Keratinocyte (primary cell): ENCODE data around the gene SULT1B1. TPM values are rescaled to one million over a fixed set of nuclear protein-coding genes. Genes with fewer than 3 reads are reported as not detected.
A peak's percentile ranks its signal among the peaks of the same experiment; 100 is the strongest.

Experiments used
- DNase-seq: peaks from one replicate; pipeline ENCODE4 v3.0.0-alpha.2; 2011; ENCODE audit warnings: low read depth, missing footprints, low spot score
- FAIRE-seq: peaks from 2 replicates; lab custom pipeline; 2011; peaks lifted over from hg19 to GRCh38; lab: Jason Lieb, UNC
- H2AFZ ChIP-seq: 2 replicates; pipeline ENCODE4 v1.6.0; 2012; ENCODE audit warnings: low read length, control low read depth, inconsistent platforms; ENCODE audit not compliant: control insufficient read depth
- H3K27ac ChIP-seq: 2 replicates; pipeline ENCODE4 v1.5.1; 2011; ENCODE audit warnings: low read length; ENCODE audit not compliant: control insufficient read depth, insufficient read depth
- H3K27me3 ChIP-seq: 3 replicates; pipeline ENCODE4 v1.6.0; 2011; ENCODE audit warnings: low read length; ENCODE audit not compliant: control insufficient read depth, insufficient read depth; ENCODE audit errors: extremely low read depth
- H3K36me3 ChIP-seq, 2 experiments: 2 replicates in 1 of 2; 3 replicates in 1 of 2; pipeline ENCODE4 v1.5.1; 2011; ENCODE audit warnings: low read length in 2 of 2, mild to moderate bottlenecking in 1 of 2; ENCODE audit not compliant: control insufficient read depth in 2 of 2, insufficient read depth in 2 of 2; ENCODE audit errors: extremely low read depth in 1 of 2
- H3K4me1 ChIP-seq: 3 replicates; pipeline ENCODE4 v1.5.1; 2011; ENCODE audit warnings: low read length; ENCODE audit not compliant: control insufficient read depth, insufficient read depth; ENCODE audit errors: extremely low read depth
- H3K4me2 ChIP-seq: 3 replicates; pipeline ENCODE4 v1.6.0; 2011; ENCODE audit warnings: low read depth, low read length; ENCODE audit not compliant: control insufficient read depth, insufficient read depth; ENCODE audit errors: extremely low read depth
- H3K4me3 ChIP-seq, 3 experiments: fragments of 200-600 bp in 1 of 3; sonication (generic) in 1 of 3; 2 replicates in 2 of 3; 3 replicates in 1 of 3; pipeline ENCODE4 v1.5.1; 2011 to 2016; ENCODE audit warnings: low read length in 3 of 3, mild to moderate bottlenecking in 3 of 3, control low read depth in 2 of 3, inconsistent platforms in 1 of 3, low read depth in 1 of 3, mixed read lengths in 1 of 3, mixed run types in 1 of 3, moderate library complexity in 1 of 3; ENCODE audit not compliant: control insufficient read depth in 2 of 3, insufficient read depth in 2 of 3; ENCODE audit errors: extremely low read depth in 1 of 3
- H3K79me2 ChIP-seq: 2 replicates; pipeline ENCODE4 v1.6.0; 2012; ENCODE audit warnings: low read length; ENCODE audit not compliant: control insufficient read depth, insufficient read depth
- H3K9ac ChIP-seq: 3 replicates; pipeline ENCODE4 v1.6.0; 2011; ENCODE audit warnings: low read length; ENCODE audit not compliant: control insufficient read depth, insufficient read depth; ENCODE audit errors: extremely low read depth
- H3K9me1 ChIP-seq: 3 replicates; pipeline ENCODE4 v1.6.0; 2011; ENCODE audit warnings: low read length; ENCODE audit not compliant: control insufficient read depth, insufficient read depth; ENCODE audit errors: extremely low read depth
- H3K9me3 ChIP-seq: 2 replicates; pipeline ENCODE4 v1.5.1; 2012; ENCODE audit warnings: low read depth, low read length; ENCODE audit not compliant: control insufficient read depth
- H4K20me1 ChIP-seq: 3 replicates; pipeline ENCODE4 v1.6.0; 2011; ENCODE audit warnings: low read length; ENCODE audit not compliant: control insufficient read depth, insufficient read depth; ENCODE audit errors: extremely low read depth
- CTCF ChIP-seq, 3 experiments: IDR thresholded peaks in 1 of 3; conservative IDR thresholded peaks in 1 of 3; optimal IDR thresholded peaks in 1 of 3; 2 replicates in 2 of 3; 3 replicates in 1 of 3; pipeline versions ENCODE3 to v1.5.1; 2011; ENCODE audit warnings: low read length in 3 of 3, mild to moderate bottlenecking in 3 of 3, moderate library complexity in 2 of 3, control low read depth in 1 of 3, inconsistent platforms in 1 of 3; ENCODE audit not compliant: insufficient read depth in 2 of 3; ENCODE audit errors: extremely low read depth in 1 of 3
- EZH2 ChIP-seq: IDR thresholded peaks from one replicate; pipeline ENCODE4 v1.6.1; 2012; ENCODE audit warnings: inconsistent platforms, mild to moderate bottlenecking, low read length, moderate library complexity
- dilution Hi-C: fragments of 300-500 bp; cut with MboI; formaldehyde crosslinking; loops from one replicate; pipeline ENCODE4 v1.7.0; 2020; ENCODE audit warnings: low sequenced_read_pairs; ENCODE audit not compliant: extremely low pct_ligation_motif_present
- polyA plus RNA-seq, 5 experiments: library from polyadenylated mRNA; depleted of rRNA in 3 of 5; stranded (reverse) in 3 of 5; stranded (forward) in 1 of 5; unstranded in 1 of 5; fragments of >200 nt; gene quantifications; 1 replicate in 1 of 5; 2 replicates in 3 of 5; 3 replicates in 1 of 5; pipeline versions ENCODE4 v1.2.1 to v1.2.3, GENCODE V29; 2011 to 2012; ENCODE audit warnings: missing spikeins in 2 of 5, low read depth in 1 of 5, low replicate concordance in 1 of 5

The SULT1B1 gene
- polyA plus RNA-seq, 1 donor (not counting 4 experiments of a cell fraction or from before 2014, with no cell fraction given), result 0.39 TPM

GRCh38 chr4:69727426-69727825 lies 33.0 kb downstream of the SULT1B1 start:
- Histone ChIP-seq H3K9ac (no peak overlapping the region), H4K20me1 (no peaks in the 10 kb centered on the region), H3K4me2 (no peak overlapping the region), H3K9me1 (no peaks in the 10 kb centered on the region), H3K79me2 (no peaks in the 10 kb centered on the region), H3K4me1 (peaks cover 14% of the 10 kb centered on the region), H3K27ac (no peak overlapping the region), H3K27me3 (no peaks in the 10 kb centered on the region), H3K4me3 (no peak overlapping the region), H3K9me3 (no peaks in the 10 kb centered on the region), H2AFZ (no peak overlapping the region), H3K36me3 (no peaks in the 10 kb centered on the region)
- TF ChIP-seq CTCF (optimal IDR thresholded peaks at IDR 0.05 in 1 of 3, IDR thresholded peaks at IDR 0.05 in 1 of 3, conservative IDR thresholded peaks at IDR 0.05 in 1 of 3; ENCODE audit: extremely low read depth in 1 of 3, insufficient read depth in 2 of 3, low read length in 3 of 3), result no peak
- TF ChIP-seq EZH2, result no peak
- dilution Hi-C loops, result no loop called here
- FAIRE-seq (no peak), DNase-seq (no peak)

- TF ChIP-seq EZH2 (no peak), CTCF (optimal IDR thresholded peaks at IDR 0.05 in 1 of 3, IDR thresholded peaks at IDR 0.05 in 1 of 3, conservative IDR thresholded peaks at IDR 0.05 in 1 of 3; ENCODE audit: extremely low read depth in 1 of 3, insufficient read depth in 2 of 3, low read length in 3 of 3) (no peak)
- peak overlapping the region; percentile 12 for H2AFZ ChIP-seq
- no peak overlapping the region for H3K27ac ChIP-seq
- H3K9me1 ChIP-seq, result no peaks in the 10 kb centered on the region
- DNase-seq (no peak), FAIRE-seq (no peak)
- no peaks in the 10 kb centered on the region for H3K36me3 ChIP-seq
- H3K4me1 ChIP-seq, result peaks cover 14% of the 10 kb centered on the region
- H3K27me3 ChIP-seq, result no peaks in the 10 kb centered on the region
- H3K9me3 ChIP-seq, result no peaks in the 10 kb centered on the region
- no peak overlapping the region for H3K4me3 ChIP-seq
- no peak overlapping the region for H3K4me2 ChIP-seq
- H4K20me1 ChIP-seq, result no peaks in the 10 kb centered on the region
- no peak overlapping the region for H3K9ac ChIP-seq
- dilution Hi-C loops, result no loop called here
- H3K79me2 ChIP-seq, result no peaks in the 10 kb centered on the region
These were observed 33.4 kb downstream of the SULT1B1 start for GRCh38 chr4:69726971-69727370.
